C4-2B (cell line): ENCODE data around the gene ARL14.

Experiments
- ZFX ChIP-seq: fragments of 450-650 bp; IDR thresholded peaks from 2 replicates; pipeline ENCODE4 v1.6.1; 2017
- TF ChIP-seq, protein P1 (sequence below): fragments of 450-650 bp; conservative IDR thresholded peaks from 2 replicates; pipeline ENCODE4 v1.5.1; 2017; ENCODE audit warnings: mild to moderate bottlenecking

DNA sequence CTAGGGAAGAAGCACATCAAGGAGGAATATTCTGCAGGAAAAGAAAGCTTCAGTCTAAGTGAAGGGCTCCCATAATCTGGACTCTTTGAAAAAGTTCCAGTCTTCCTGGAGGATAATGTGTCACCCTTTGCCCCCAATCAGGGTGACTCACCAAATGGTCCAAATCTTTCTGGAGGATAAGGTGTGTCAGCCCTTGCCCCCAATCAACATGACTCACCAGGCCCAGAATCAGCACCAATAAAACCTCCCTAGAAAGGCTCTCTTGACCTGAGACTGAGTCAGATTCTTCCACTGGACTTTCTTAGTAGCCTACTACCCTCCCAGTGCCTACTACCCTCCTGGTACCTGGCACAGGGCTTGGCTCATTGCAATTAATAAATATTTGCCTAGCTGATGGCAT lies 9.5 kb upstream of the ARL14 start:
- TF ChIP-seq, protein P1, sequence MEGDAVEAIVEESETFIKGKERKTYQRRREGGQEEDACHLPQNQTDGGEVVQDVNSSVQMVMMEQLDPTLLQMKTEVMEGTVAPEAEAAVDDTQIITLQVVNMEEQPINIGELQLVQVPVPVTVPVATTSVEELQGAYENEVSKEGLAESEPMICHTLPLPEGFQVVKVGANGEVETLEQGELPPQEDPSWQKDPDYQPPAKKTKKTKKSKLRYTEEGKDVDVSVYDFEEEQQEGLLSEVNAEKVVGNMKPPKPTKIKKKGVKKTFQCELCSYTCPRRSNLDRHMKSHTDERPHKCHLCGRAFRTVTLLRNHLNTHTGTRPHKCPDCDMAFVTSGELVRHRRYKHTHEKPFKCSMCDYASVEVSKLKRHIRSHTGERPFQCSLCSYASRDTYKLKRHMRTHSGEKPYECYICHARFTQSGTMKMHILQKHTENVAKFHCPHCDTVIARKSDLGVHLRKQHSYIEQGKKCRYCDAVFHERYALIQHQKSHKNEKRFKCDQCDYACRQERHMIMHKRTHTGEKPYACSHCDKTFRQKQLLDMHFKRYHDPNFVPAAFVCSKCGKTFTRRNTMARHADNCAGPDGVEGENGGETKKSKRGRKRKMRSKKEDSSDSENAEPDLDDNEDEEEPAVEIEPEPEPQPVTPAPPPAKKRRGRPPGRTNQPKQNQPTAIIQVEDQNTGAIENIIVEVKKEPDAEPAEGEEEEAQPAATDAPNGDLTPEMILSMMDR: no peak
- TF ChIP-seq ZFX: no peak
